BE2C (cell line): Measurements from ENCODE around the gene METTL26.

Experiments
- DNase-seq: peaks from one replicate; pipeline ENCODE4 v3.0.0-alpha.2; 2020
- H3K27me3 ChIP-seq: fragments of 250-450 bp; sonication (Bioruptor Pico); 2 replicates; pipeline ENCODE4 v1.5.1; 2020; ENCODE audit warnings: mild to moderate bottlenecking
- H3K36me3 ChIP-seq: fragments of 250-450 bp; sonication (Bioruptor Pico); 2 replicates; pipeline ENCODE4 v1.5.1; 2020; ENCODE audit warnings: mild to moderate bottlenecking
- H3K4me1 ChIP-seq: fragments of 250-450 bp; sonication (Bioruptor Pico); 2 replicates; pipeline ENCODE4 v1.5.1; 2020
- H3K4me3 ChIP-seq: 2 replicates; pipeline ENCODE4 v1.5.1; 2011; ENCODE audit warnings: low read depth, low read length
- H3K9me3 ChIP-seq: fragments of 250-450 bp; sonication (Bioruptor Pico); 2 replicates; pipeline ENCODE4 v1.5.1; 2020
- CTCF ChIP-seq: IDR thresholded peaks from 2 replicates; pipeline ENCODE4 v1.5.1; 2012; ENCODE audit warnings: mild to moderate bottlenecking, low read depth, low read length

Gene METTL26

GRCh38 chr16:625117-625976 is 10.8 kb downstream of the METTL26 start:
- no peak for DNase-seq
- H3K4me3 ChIP-seq = no peak overlapping the region
- peaks cover 36% of the 10 kb centered on the region for H3K4me1 ChIP-seq
- H3K9me3 ChIP-seq = no peaks in the 10 kb centered on the region
- no peaks in the 10 kb centered on the region; the same call in 1 of the 2 replicates for H3K36me3 ChIP-seq
- peaks cover 4% of the 10 kb centered on the region; the same call in 1 of the 2 replicates for H3K27me3 ChIP-seq
- TF ChIP-seq CTCF = no peak

GRCh38 chr16:624526-625070 is 11.5 kb downstream of the METTL26 start:
- DNase-seq = peak; percentile 18
- peaks cover 4% of the 10 kb centered on the region; the same call in 1 of the 2 replicates for H3K27me3 ChIP-seq
- TF ChIP-seq CTCF = no peak
- no peaks in the 10 kb centered on the region; the same call in 1 of the 2 replicates for H3K36me3 ChIP-seq
- peaks cover 30% of the 10 kb centered on the region for H3K4me1 ChIP-seq
- no peaks in the 10 kb centered on the region for H3K9me3 ChIP-seq
- H3K4me3 ChIP-seq = no peak overlapping the region

DNA sequence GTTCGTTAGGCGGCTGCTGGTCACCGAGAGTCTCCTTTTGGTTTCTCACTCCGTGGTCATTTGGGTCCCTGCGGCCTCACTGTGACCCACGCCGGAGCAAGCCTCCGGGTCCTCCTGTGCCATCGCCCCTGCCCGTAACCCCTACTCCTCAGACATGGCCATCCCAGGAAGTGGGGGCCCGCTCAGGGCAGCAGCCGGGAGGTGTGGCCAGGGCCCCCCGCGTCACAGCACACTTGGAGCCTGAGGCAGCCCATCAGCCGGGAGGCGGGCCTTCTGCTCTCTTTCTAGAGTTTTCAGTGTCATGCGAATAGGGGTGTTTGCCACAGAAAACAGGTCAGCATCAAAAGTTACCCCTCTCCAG is 13.2 kb downstream of the METTL26 start:
- no peaks in the 10 kb centered on the region; the same call in 1 of the 2 replicates for H3K36me3 ChIP-seq
- no peak for TF ChIP-seq CTCF
- H3K9me3 ChIP-seq = no peaks in the 10 kb centered on the region
- peaks cover 25% of the 10 kb centered on the region for H3K4me1 ChIP-seq
- H3K27me3 ChIP-seq = peaks cover 4% of the 10 kb centered on the region; the same call in 1 of the 2 replicates
- no peak for DNase-seq
- H3K4me3 ChIP-seq = no peak overlapping the region

- H3K4me3 ChIP-seq = no peak overlapping the region
- no peaks in the 10 kb centered on the region for H3K9me3 ChIP-seq
- no peak for TF ChIP-seq CTCF
- peaks cover 25% of the 10 kb centered on the region for H3K4me1 ChIP-seq
- peaks cover 4% of the 10 kb centered on the region; the same call in 1 of the 2 replicates for H3K27me3 ChIP-seq
- DNase-seq = no peak
- H3K36me3 ChIP-seq = no peaks in the 10 kb centered on the region
Measured at GRCh38 chr16:621526-622105, 14.5 kb downstream of the METTL26 start.

DNA sequence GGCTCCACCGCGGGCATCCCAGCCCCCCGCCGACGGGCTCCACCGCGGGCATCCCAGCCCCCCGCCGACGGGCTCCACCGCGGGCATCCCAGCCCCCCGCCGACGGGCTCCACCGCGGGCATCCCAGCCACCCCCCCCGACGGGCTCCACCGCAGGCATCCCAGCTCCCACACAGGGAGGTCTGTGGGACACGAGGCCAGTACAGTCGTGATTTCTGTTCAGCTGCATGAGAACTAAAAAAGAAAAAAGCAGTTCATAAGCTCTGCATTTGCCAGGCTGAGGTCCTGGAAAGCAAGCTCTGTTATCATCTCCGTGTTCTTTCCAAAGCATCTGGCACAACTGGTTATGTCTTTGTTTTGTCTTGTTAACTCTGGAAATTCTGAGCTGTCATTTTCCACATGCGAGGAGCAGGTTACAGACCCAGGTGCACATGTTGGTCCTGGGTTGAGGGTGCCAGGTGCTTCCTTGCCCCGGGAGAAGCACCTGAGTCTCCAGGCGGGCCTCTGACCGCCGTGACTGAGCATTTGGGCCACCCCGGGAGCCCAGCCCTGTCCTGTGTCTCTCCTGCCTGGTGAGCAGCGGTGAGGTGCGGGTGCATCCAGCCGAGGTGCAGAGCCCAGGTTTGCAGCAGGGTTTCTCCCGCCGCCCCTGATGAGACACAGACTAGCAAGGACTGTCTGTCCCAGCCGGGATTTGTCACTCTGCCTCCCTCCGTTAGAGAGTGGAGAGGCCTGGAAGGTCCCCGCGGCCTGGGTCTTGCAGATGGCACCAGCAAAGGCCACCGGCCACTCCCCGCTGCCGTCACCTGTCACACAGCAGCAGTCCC is 15.2 kb downstream of the METTL26 start:
- no peaks in the 10 kb centered on the region for H3K36me3 ChIP-seq
- H3K4me1 ChIP-seq = peaks cover 25% of the 10 kb centered on the region
- peaks cover 4% of the 10 kb centered on the region; the same call in 1 of the 2 replicates for H3K27me3 ChIP-seq
- no peak for DNase-seq
- no peaks in the 10 kb centered on the region for H3K9me3 ChIP-seq
- TF ChIP-seq CTCF = no peak
- H3K4me3 ChIP-seq = no peak overlapping the region
